HepG2 (cell line): ENCODE measurements around the gene METTL21C. TPM values are rescaled to one million over a fixed set of nuclear protein-coding genes. Genes with fewer than 3 reads are reported as not detected.

Experiments used
- ATAC-seq: fragments of 200-7000 bp; cut with Tn5 transposase; 3 replicates; pipeline ENCODE4 v1.9.1; 2020; ENCODE audit warnings: mild to moderate bottlenecking, moderate library complexity
- BruUV-seq: library from RNA; stranded (reverse); fragments of 400-500 nt; replicated peaks from 2 replicates; lab custom pipeline; 2021; lab: Mats Ljungman, UMichigan
- CTCF ChIA-PET: fragments of 300-600 bp; formaldehyde crosslinking; extraction: SDS; loops from one replicate; lab custom pipeline; 2021; ENCODE audit warnings: low total read pairs, inconsistent platforms, low intra/inter-chr PET ratio; lab: Yijun Ruan, JAX
- POLR2A ChIA-PET: fragments of 350-600 bp; sonication (Branson Sonifier 250); formaldehyde crosslinking; loops from one replicate; lab custom pipeline; 2020; ENCODE audit warnings: antibody characterized with exemption, inconsistent platforms; lab: Yijun Ruan, JAX
- DNase-seq: peaks from one replicate; pipeline ENCODE4 v3.0.0-alpha.2; 2015; ENCODE audit warnings: low spot score
- FAIRE-seq: peaks from 3 replicates; lab custom pipeline; 2011; peaks lifted over from hg19 to GRCh38; lab: Jason Lieb, UNC
- H2AFZ ChIP-seq: one replicate; pipeline ENCODE4 v1.6.1; 2011; ENCODE audit warnings: low read length, inconsistent platforms
- H3K27ac ChIP-seq: fragments of 300-600 bp; 3 replicates; pipeline ENCODE4 v1.8.0; 2011; ENCODE audit warnings: mixed run types, mild to moderate bottlenecking, mixed read lengths, low read length, inconsistent platforms; ENCODE audit not compliant: insufficient read depth; ENCODE audit errors: extremely low read length
- H3K27me3 ChIP-seq, 2 experiments: fragments of 200-600 bp in 1 of 2; 2 replicates in 1 of 2; 3 replicates in 1 of 2; pipeline versions ENCODE4 v1.6.0 to v1.8.0; 2011; ENCODE audit warnings: low read length in 2 of 2, mild to moderate bottlenecking in 2 of 2, moderate library complexity in 2 of 2, inconsistent platforms in 1 of 2; ENCODE audit not compliant: insufficient read depth in 2 of 2, control insufficient read depth in 1 of 2
- H3K36me3 ChIP-seq, 2 experiments: fragments of 200-600 bp in 1 of 2; replicated peaks in 1 of 2; 2 replicates in 1 of 2; 3 replicates in 1 of 2; pipeline versions ENCODE4 v1.5.1 to v1.8.0; 2011; ENCODE audit warnings: low read length in 2 of 2, inconsistent platforms in 1 of 2; ENCODE audit not compliant: insufficient read depth in 2 of 2, control insufficient read depth in 1 of 2
- H3K4me1 ChIP-seq: 2 replicates; pipeline ENCODE4 v1.5.1; 2012; ENCODE audit warnings: low read length, inconsistent platforms; ENCODE audit not compliant: insufficient read depth
- H3K4me2 ChIP-seq: 2 replicates; pipeline ENCODE4 v1.6.0; 2011; ENCODE audit warnings: low read depth, low read length, inconsistent platforms
- H3K4me3 ChIP-seq, 3 experiments: fragments of 200-600 bp in 1 of 3; sonication (generic), shearing (Covaris generic) in 1 of 3; replicated peaks in 1 of 3; 2 replicates each; pipeline ENCODE4 v1.5.1; 2011 to 2016; ENCODE audit warnings: low read length in 3 of 3, inconsistent platforms in 2 of 3, low read depth in 2 of 3, mild to moderate bottlenecking in 2 of 3, control low read depth in 1 of 3, mixed read lengths in 1 of 3; ENCODE audit not compliant: insufficient read depth in 1 of 3
- H3K79me2 ChIP-seq: one replicate; pipeline ENCODE4 v1.6.1; 2011; ENCODE audit warnings: low read length, inconsistent platforms; ENCODE audit not compliant: insufficient read depth
- H3K9ac ChIP-seq: 2 replicates; pipeline ENCODE4 v1.6.0; 2011; ENCODE audit warnings: mild to moderate bottlenecking, low read depth, low read length, inconsistent platforms; ENCODE audit not compliant: insufficient read depth
- H3K9me3 ChIP-seq: 2 replicates; pipeline ENCODE4 v1.5.1; 2012; ENCODE audit warnings: mild to moderate bottlenecking, low read length
- H4K20me1 ChIP-seq: 2 replicates; pipeline ENCODE4 v1.6.0; 2011; ENCODE audit warnings: inconsistent platforms, mild to moderate bottlenecking, low read length, moderate library complexity; ENCODE audit not compliant: insufficient read depth
- TRAFD1 ChIP-seq: sonication (generic); formaldehyde crosslinking; IDR thresholded peaks from 2 replicates; pipeline ENCODE4 v1.5.1; 2020; ENCODE audit warnings: missing genetic modification reagents, mild to moderate bottlenecking, borderline replicate concordance
- TRIM22 ChIP-seq: fragments of 450-650 bp; IDR thresholded peaks from 2 replicates; pipeline ENCODE4 v1.6.1; 2017
- ZNF770 ChIP-seq: sonication (generic); formaldehyde crosslinking; IDR thresholded peaks from 2 replicates; pipeline ENCODE4 v1.5.0; 2020; ENCODE audit warnings: mild to moderate bottlenecking, missing genetic modification reagents
- WGBS: methylation state at CpG from one replicate; pipeline ENCODE4 v1.1.6; 2017; ENCODE audit warnings: low lambda C conversion rate; 5-methylcytosine and 5-hydroxymethylcytosine counted together
- in situ Hi-C: cut with HindIII; loops from 2 replicates; pipeline ENCODE4 v1.10.0; 2017; ENCODE audit warnings: low pct_unique_long_range_greater_than_20kb; ENCODE audit not compliant: extremely low pct_ligation_motif_present
- intact Hi-C: fragments of 100-400 bp; cut with micrococcal nuclease; formaldehyde crosslinking; loops from one replicate; pipeline ENCODE4 v1.10.0; 2022; ENCODE audit not compliant: unreplicated experiment
- polyA plus RNA-seq, 8 experiments: library from polyadenylated mRNA; depleted of rRNA in 3 of 8; stranded (reverse) in 7 of 8; unstranded in 1 of 8; fragments of >200 nt; fragmentation: Illumina TruSeq in 4 of 8; extraction: Trizol in 4 of 8; gene quantifications; 2 replicates each; pipeline versions ENCODE4 v1.2.1 to v1.2.3, GENCODE V29; 2011 to 2016; ENCODE audit warnings: low read depth in 4 of 8, missing spikeins in 1 of 8, mixed read lengths in 1 of 8; ENCODE audit not compliant: insufficient read depth in 1 of 8
- total RNA-seq, 5 experiments: library from RNA; depleted of rRNA; stranded (reverse); fragments of >200 nt; fragmentation: Illumina TruSeq; extraction: Trizol; gene quantifications; 2 replicates each; pipeline ENCODE4 v1.2.3, GENCODE V29; 2016; ENCODE audit warnings: low read depth in 1 of 5

The METTL21C gene
- total and polyA plus RNA-seq, 2 of the 13 experiments (the other 11 are each of a cell fraction or from before 2014, with no cell fraction given): not detected

- H3K79me2 ChIP-seq: no peaks in the 10 kb centered on the region
- no peaks in the 10 kb centered on the region for H3K36me3 ChIP-seq
- BruUV-seq: no TSS peak
- 3% methylated on average over 1 of the region's 1 CpG for WGBS
- DNase-seq: no peak
- H3K9ac ChIP-seq: no peak overlapping the region
- in situ Hi-C loops: no loop called here
- H3K4me1 ChIP-seq: no peaks in the 10 kb centered on the region
- H3K9me3 ChIP-seq: no peaks in the 10 kb centered on the region
- intact Hi-C loops: no loop called here
- no peak overlapping the region for H2AFZ ChIP-seq
- H3K27me3 ChIP-seq: no peaks in the 10 kb centered on the region
- no peak overlapping the region for H3K4me3 ChIP-seq
- ChIA-PET POLR2A (no interaction called here), CTCF (no interaction called here)
- ATAC-seq: no peak
- H4K20me1 ChIP-seq: no peaks in the 10 kb centered on the region
- H3K27ac ChIP-seq: no peak overlapping the region
- H3K4me2 ChIP-seq: no peak overlapping the region
- TF ChIP-seq ZNF770 (CRISPR knock-in tag) (no peak), TRAFD1 (no peak), TRIM22 (no peak)
- FAIRE-seq: no peak
These were observed 20.6 kb upstream of the METTL21C start for GRCh38 chr13:102715447-102715846.
